ENCODE data around the gene IFNLR1.

GRCh38 chr1:24114753-24115152 lies 72.3 kb downstream of the IFNLR1 start:
- TF ChIP-seq CTCF (IDR thresholded peaks at IDR 0.05 in 4 of 5, conservative IDR thresholded peaks at IDR 0.05 in 1 of 5) (no peak), POLR2A (IDR thresholded peaks at IDR 0.05) (no peak)

Measured in gastrocnemius medialis (tissue), 4 donors.